Activated T-helper 17 cell treated with anti-CD3 and anti-CD28 coated beads, Interleukin-2, amount 50 U/mL, for 72 hours (primary cell): ENCODE measurements around the gene RPAP2. TPM values are rescaled to one million over a fixed set of nuclear protein-coding genes. Genes with fewer than 3 reads are reported as not detected.

Experiments used
- ATAC-seq: fragments of 150-1000 bp; cut with Tn5 transposase; replicated peaks from 2 replicates; pipeline ENCODE4 v1.10.0; 2021; ENCODE audit warnings: mild to moderate bottlenecking, moderate library complexity
- H3K27ac Mint-ChIP-seq: one replicate; pipeline ENCODE4 v1.8.0; 2022; ENCODE audit warnings: mixed read lengths
- H3K27me3 Mint-ChIP-seq: one replicate; pipeline ENCODE4 v1.8.0; 2022; ENCODE audit warnings: mixed read lengths
- H3K36me3 Mint-ChIP-seq: one replicate; pipeline ENCODE4 v1.8.0; 2022; ENCODE audit warnings: low read depth, mild to moderate bottlenecking, mixed read lengths
- H3K4me1 Mint-ChIP-seq: one replicate; pipeline ENCODE4 v1.8.0; 2022; ENCODE audit warnings: mixed read lengths
- H3K4me3 Mint-ChIP-seq: one replicate; pipeline ENCODE4 v1.8.0; 2022; ENCODE audit warnings: mild to moderate bottlenecking, mixed read lengths
- H3K9me3 Mint-ChIP-seq: one replicate; pipeline ENCODE4 v1.8.0; 2022; ENCODE audit warnings: mixed read lengths
- total RNA-seq, 2 donors: library from RNA; stranded (reverse); gene quantifications; one replicate each; pipeline ENCODE4 v1.2.3, GENCODE V29; 2022

RPAP2 gene
- total RNA-seq, 2 donors from 2014 or later, result 25.6 to 29.0 TPM

DNA sequence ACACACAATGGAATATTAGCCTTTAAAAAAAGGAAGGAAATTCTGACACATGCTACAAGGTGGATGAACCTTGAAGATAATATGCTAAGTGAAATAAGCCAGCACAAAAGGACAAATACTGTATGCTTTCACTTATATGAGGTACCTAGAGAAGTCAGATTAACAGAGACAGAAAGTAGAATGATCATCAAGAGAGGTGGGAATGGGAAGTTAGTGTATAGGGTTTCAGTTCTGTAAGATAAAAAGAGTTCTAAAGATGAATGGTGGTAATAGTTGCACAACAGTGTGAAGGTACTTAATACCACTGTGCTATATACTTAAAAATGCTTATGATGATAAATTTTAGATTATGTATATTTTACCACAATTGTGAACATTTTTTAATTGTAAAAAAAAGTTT, 7.2 kb downstream of the RPAP2 start:
- H3K27me3 Mint-ChIP-seq, result no peaks in the 10 kb centered on the region
- H3K27ac Mint-ChIP-seq, result no peak overlapping the region
- H3K9me3 Mint-ChIP-seq, result no peaks in the 10 kb centered on the region
- peaks cover 85% of the 10 kb centered on the region for H3K36me3 Mint-ChIP-seq
- no peak overlapping the region for H3K4me3 Mint-ChIP-seq
- peak; percentile 44 for ATAC-seq
- H3K4me1 Mint-ChIP-seq, result no peaks in the 10 kb centered on the region

DNA sequence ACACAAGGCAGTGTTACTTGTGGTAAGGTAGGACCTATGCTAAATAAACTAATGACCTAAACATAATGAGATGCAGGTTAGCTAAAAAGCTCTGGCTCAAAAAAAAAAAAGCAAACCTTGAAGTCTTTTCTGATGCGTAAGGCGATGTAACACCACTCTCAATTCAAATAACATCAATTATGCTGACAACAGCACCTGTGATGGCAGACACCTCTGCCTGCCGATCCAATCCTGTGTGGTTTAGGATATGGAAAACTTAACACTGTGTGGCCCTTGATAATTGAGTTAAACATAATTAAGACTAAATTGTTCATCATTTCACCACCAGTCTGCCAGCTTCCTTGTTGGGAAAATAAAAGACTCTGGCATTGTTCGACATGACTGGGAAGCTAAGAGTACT, 9.1 kb downstream of the RPAP2 start:
- Mint-ChIP-seq H3K36me3 (peaks cover 82% of the 10 kb centered on the region), H3K27me3 (no peaks in the 10 kb centered on the region), H3K4me3 (no peak overlapping the region), H3K27ac (no peak overlapping the region), H3K4me1 (no peaks in the 10 kb centered on the region), H3K9me3 (no peaks in the 10 kb centered on the region)
- ATAC-seq, result no peak

GRCh38 chr1:92310185-92310597, 11.3 kb downstream of the RPAP2 start:
- Mint-ChIP-seq H3K4me1 (peaks cover 11% of the 10 kb centered on the region), H3K27me3 (no peaks in the 10 kb centered on the region), H3K4me3 (no peak overlapping the region), H3K27ac (no peak overlapping the region), H3K9me3 (no peaks in the 10 kb centered on the region), H3K36me3 (peaks cover 71% of the 10 kb centered on the region)
- ATAC-seq, result peak; percentile 51

- Mint-ChIP-seq H3K4me3 (peak overlapping the region; percentile 48), H3K27ac (peak overlapping the region; percentile 66), H3K4me1 (peaks cover 40% of the 10 kb centered on the region), H3K27me3 (no peaks in the 10 kb centered on the region), H3K36me3 (peaks cover 47% of the 10 kb centered on the region), H3K9me3 (no peaks in the 10 kb centered on the region)
- peak; percentile 27 for ATAC-seq
Observed at GRCh38 chr1:92314024-92314423, 15.2 kb downstream of the RPAP2 start.

DNA sequence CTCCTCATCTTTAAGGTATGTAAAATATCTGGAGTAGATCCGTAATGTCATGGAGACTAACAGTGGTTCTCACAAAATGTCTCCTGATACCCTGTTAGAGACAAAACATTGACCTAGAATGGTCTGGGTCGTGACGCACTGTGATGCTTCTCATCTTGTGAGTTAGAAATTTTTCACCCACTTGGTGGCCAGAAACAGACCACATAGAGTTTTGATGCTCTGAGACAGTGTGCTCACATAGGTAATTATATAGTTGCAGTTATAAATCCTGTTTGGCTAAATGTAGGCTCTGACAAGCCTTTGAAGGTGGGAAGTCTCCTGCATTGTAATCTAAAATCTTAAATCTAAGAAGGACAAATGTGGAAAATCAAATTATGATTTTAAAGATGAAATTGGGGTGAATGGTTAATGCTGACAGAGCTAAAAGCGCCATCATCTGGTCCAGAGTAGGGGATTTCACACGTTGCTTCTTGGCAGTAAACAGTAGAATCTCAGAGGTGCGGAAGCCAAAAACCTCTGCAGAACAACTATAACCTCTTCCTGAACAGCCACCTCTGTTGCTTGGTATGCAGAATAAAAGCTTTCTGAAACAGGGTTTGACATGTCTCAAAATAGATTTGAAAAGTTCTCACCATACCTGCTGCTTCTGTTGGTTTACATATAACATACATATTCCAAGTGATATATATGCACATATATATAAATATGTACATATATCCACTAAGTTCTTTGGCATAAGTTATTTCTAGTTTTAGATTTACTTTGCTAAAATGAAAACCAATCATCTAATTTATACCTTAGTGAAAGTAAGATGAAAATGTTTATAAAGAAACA, 17.1 kb downstream of the RPAP2 start:
- peaks cover 50% of the 10 kb centered on the region for H3K36me3 Mint-ChIP-seq

GRCh38 chr1:92317836-92318493, 19.1 kb downstream of the RPAP2 start:
- no peaks in the 10 kb centered on the region for H3K27me3 Mint-ChIP-seq
- peak; percentile 62 for ATAC-seq
- H3K4me3 Mint-ChIP-seq, result peak overlapping the region; percentile 71
- H3K36me3 Mint-ChIP-seq, result peaks cover 46% of the 10 kb centered on the region
- H3K4me1 Mint-ChIP-seq, result peaks cover 43% of the 10 kb centered on the region
- H3K27ac Mint-ChIP-seq, result peak overlapping the region; percentile 70
- H3K9me3 Mint-ChIP-seq, result no peaks in the 10 kb centered on the region

More for the DNA sequence above, 17.1 kb downstream of the RPAP2 start:
- Mint-ChIP-seq H3K4me1 (peaks cover 43% of the 10 kb centered on the region), H3K9me3 (no peaks in the 10 kb centered on the region), H3K4me3 (peak overlapping the region; percentile 71), H3K27me3 (no peaks in the 10 kb centered on the region), H3K27ac (peak overlapping the region; percentile 83)
- ATAC-seq, result peak; percentile 92

DNA sequence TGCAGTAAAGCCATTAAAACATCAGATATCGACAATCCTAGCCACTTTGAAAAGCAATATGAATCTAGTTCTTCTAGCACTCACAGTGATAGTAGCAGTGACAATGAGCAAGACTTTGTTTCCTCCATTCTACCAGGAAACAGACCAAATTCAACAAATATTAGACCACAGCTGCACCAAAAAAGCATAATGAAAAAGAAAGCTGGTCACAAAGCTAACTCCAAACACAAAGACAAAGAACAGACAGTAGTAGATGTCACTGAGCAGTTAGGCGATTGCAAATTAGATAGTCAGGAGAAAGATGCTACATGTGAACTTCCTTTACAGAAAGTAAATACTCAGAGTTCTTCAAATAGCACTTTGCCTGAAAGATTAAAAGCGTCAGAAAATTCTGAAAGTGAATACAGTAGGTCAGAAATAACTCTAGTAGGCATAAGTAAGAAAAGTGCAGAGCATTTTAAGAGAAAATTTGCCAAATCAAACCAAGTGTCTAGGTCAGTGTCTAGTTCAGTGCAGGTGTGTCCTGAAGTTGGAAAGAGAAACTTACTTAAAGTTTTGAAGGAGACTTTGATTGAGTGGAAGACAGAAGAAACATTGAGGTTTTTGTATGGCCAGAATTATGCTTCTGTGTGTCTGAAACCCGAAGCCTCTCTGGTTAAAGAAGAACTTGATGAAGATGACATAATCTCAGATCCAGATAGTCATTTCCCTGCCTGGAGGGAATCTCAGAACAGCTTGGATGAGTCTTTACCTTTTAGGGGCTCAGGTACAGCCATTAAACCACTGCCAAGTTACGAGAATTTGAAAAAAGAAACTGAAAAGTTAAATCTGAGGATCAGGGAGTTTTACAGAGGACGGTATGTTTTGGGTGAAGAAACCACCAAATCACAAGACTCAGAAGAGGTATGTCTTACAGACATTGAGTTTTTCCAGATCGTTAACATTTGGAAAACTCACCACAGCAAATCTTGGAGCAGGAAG, 24.9 kb downstream of the RPAP2 start:
- ATAC-seq, result peak; percentile 75
- H3K4me3 Mint-ChIP-seq, result peak overlapping the region; percentile 58
- H3K36me3 Mint-ChIP-seq, result peaks cover 75% of the 10 kb centered on the region
- H3K27me3 Mint-ChIP-seq, result no peaks in the 10 kb centered on the region
- peaks cover 11% of the 10 kb centered on the region for H3K9me3 Mint-ChIP-seq
- peak overlapping the region; percentile 12 for H3K27ac Mint-ChIP-seq
- H3K4me1 Mint-ChIP-seq, result peaks cover 21% of the 10 kb centered on the region

GRCh38 chr1:92324784-92325183, 25.9 kb downstream of the RPAP2 start:
- ATAC-seq, result no peak
- Mint-ChIP-seq H3K27ac (peak overlapping the region; percentile 12), H3K9me3 (peaks cover 14% of the 10 kb centered on the region), H3K4me1 (peaks cover 15% of the 10 kb centered on the region), H3K36me3 (peaks cover 77% of the 10 kb centered on the region), H3K27me3 (no peaks in the 10 kb centered on the region), H3K4me3 (peak overlapping the region; percentile 58)

DNA sequence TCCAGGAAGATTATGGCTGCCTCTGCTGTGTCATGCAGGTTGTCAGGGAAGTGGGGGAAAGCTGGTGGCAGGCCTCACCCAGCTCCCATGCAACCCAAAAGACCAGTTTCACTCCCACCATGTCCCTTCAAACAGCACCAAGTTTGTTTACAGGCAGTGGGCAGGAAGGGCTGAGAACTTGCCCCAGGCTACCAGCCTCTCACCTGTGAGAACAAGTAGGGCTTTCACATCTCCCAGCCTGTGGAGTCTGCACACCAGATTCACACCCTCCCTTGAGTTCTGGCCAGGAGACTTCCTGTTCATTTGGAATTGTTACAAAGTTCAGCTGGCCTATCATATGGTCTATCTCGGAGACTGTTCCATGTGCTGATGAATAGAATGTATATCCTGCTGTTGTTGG, 27.8 kb downstream of the RPAP2 start:
- no peak for ATAC-seq
- Mint-ChIP-seq H3K27ac (no peak overlapping the region), H3K4me1 (peaks cover 26% of the 10 kb centered on the region), H3K27me3 (no peaks in the 10 kb centered on the region), H3K36me3 (peaks cover 80% of the 10 kb centered on the region), H3K4me3 (no peak overlapping the region), H3K9me3 (peaks cover 14% of the 10 kb centered on the region)

GRCh38 chr1:92327794-92328193, 28.9 kb downstream of the RPAP2 start:
- peaks cover 31% of the 10 kb centered on the region for H3K4me1 Mint-ChIP-seq
- no peak overlapping the region for H3K4me3 Mint-ChIP-seq
- H3K27ac Mint-ChIP-seq, result no peak overlapping the region
- H3K27me3 Mint-ChIP-seq, result no peaks in the 10 kb centered on the region
- H3K36me3 Mint-ChIP-seq, result peaks cover 80% of the 10 kb centered on the region
- peaks cover 14% of the 10 kb centered on the region for H3K9me3 Mint-ChIP-seq
- no peak for ATAC-seq

- Mint-ChIP-seq H3K27ac (no peak overlapping the region), H3K27me3 (no peaks in the 10 kb centered on the region), H3K4me1 (peaks cover 28% of the 10 kb centered on the region), H3K4me3 (no peak overlapping the region), H3K36me3 (peaks cover 82% of the 10 kb centered on the region), H3K9me3 (peaks cover 14% of the 10 kb centered on the region)
- no peak for ATAC-seq
Observed at GRCh38 chr1:92329347-92330129, 30.7 kb downstream of the RPAP2 start.

GRCh38 chr1:92333668-92334067, 34.8 kb downstream of the RPAP2 start:
- H3K4me3 Mint-ChIP-seq, result peak overlapping the region; percentile 38
- peak; percentile 70 for ATAC-seq

GRCh38 chr1:92340154-92340553, 41.3 kb downstream of the RPAP2 start:
- Mint-ChIP-seq H3K4me1 (no peaks in the 10 kb centered on the region), H3K9me3 (no peaks in the 10 kb centered on the region), H3K4me3 (no peak overlapping the region), H3K36me3 (peaks cover 58% of the 10 kb centered on the region), H3K27me3 (no peaks in the 10 kb centered on the region), H3K27ac (no peak overlapping the region)
- no peak for ATAC-seq

More at GRCh38 chr1:92333668-92334067, 34.8 kb downstream of the RPAP2 start:
- Mint-ChIP-seq H3K27ac (peak overlapping the region; percentile 54), H3K4me1 (peaks cover 25% of the 10 kb centered on the region), H3K27me3 (no peaks in the 10 kb centered on the region), H3K36me3 (peaks cover 64% of the 10 kb centered on the region), H3K9me3 (peaks cover 4% of the 10 kb centered on the region)
